CD4-positive, alpha-beta T cell treated with Interleukin-2 at 100 ng/mL for 4 hours (primary cell): ENCODE measurements around the gene MYO1E.
"Not testable (repeated sequence)": the region's sequence is repeated elsewhere in the genome, so short reads cannot be mapped to it uniquely, and the experiment has no call there.

Experiments used
- DNase-seq: peaks from one replicate; pipeline ENCODE4 v3.0.0-alpha.2; 2020; ENCODE audit warnings: low spot score

The MYO1E gene

DNA sequence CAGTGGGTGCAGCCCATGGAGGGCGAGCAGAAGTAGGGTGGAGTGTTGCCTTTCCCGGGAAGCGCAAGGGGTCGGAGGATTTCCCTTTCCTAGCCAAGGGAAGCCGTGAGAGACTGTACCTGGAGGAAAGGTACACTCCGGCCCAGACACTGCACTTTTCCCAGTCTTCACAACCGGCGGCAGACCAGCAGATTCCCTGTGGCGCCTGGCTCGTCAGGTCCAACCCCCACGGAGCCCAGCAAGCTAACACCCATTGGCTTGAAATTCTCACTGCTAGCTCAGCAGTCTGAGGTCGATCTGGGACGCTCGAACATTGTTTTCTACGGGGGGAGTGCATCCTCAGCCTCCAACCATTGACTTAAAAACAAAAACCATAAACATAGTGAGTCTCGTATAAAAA lies 241.2 kb downstream of the MYO1E start:
- DNase-seq, result no peak

GRCh38 chr15:59127255-59127654 lies 245.4 kb downstream of the MYO1E start:
- DNase-seq, result not testable (repeated sequence)

DNA sequence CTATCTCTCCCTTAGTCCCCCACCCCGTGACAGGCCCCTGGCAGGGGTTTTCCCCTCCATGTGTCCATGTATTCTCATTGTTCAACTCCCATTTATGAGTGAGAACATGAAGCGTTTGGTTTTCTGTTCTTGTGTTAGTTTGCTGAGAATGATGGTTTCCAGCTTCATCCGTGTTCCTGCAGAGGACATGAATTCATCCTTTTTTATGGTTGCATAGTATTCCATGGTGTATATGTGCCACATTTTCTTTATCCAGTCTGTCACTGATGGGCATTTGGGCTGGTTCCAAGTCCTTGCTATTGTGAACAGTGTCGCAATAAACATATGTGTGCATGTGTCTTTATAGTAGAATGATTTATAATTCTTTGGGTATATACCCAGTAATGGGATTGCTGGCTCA lies 247.0 kb downstream of the MYO1E start:
- DNase-seq, result not testable (repeated sequence)

DNA sequence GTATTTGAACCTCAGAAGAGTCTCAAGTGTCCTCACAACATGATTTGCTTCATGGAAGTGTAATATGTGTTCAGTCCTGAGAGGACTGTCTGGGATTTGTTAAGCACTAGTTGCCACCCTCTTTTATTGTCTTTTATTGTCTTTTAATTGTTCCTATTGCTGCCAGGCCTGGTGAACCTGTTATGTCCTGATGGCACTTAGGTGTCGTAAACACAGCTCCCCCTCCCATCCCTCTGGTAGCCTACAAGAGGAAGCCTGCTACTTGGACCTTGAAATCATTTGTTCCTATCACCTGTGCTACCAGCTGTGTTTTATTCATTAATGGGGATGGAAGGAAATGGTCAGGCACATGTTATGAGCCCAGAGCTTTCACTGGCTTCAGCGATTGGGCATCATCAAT lies 248.4 kb downstream of the MYO1E start:
- DNase-seq, result no peak

DNA sequence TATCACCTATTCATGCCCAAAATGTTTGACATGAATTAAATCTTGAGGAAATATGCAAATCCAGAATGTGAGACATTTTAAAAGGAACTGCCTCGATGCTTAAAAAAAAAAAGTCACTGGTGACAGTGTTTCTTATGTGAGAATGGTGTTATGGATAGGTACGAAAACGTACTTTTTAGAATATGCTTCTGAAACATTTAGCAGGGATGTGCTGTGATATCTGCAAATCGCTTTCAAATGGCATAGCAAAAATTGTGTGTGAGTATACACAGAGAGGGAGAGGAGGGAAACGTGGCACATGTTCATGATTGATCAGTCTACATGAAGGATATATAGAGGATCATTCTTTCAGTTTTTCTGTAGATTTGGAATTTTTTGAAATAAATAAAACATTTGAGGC lies 251.7 kb downstream of the MYO1E start:
- no peak for DNase-seq

DNA sequence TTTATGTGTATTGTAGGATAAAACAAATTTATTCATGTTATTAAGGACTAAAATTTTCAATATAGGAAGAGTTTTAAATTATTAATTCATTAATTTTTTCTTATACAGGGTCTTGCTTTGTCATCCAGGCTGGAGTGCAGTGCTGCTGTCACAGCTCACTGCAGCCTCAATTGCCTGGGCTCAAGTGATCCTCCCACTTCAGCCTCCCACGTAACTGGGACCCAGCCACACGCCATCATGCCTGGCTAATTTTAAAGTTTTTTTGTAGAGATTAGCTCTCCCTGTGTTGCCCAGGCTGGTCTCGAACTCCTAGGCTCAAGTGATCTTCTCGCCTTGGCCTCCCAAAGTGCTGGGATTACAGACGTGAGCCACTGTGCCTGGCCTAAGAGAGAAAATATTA lies 253.0 kb downstream of the MYO1E start:
- DNase-seq, result no peak

DNA sequence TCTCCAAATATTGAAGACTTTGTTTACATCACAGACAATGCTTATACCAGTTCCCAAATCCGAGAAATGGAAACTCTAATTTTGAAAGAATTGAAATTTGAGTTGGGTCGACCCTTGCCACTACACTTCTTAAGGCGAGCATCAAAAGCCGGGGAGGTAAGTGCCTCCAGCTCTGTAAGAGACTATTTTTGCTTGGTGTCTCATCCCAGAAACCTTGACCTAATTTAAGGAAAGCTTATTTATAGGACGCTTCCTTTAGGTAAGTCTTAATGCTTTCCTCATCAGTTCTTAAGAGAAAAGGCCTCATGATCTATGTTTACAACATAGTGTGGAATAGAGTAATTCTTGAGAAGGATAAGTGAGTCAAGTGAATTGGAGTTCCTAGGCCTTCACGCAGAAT lies 255.9 kb downstream of the MYO1E start:
- DNase-seq, result no peak

GRCh38 chr15:59116141-59116540 lies 256.5 kb downstream of the MYO1E start:
- no peak for DNase-seq

DNA sequence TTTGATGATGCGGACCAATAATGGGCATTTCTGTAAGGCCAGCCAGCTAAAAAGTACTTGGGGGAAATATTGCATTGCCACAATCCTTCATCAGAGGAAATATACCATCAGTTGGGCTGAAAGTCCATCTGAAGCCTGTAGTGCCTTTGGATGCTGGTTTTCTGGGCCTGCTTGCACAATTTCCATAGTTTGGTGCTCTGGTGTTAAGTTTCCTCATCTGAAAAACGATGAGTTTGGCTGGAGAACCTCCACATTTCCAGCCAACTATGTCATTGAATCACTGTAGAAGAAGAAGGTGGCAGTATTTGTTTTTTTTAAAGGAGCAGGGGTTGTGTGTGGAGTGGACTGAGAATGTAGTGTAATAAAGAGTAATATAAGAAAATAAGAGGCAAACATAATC lies 257.6 kb downstream of the MYO1E start:
- DNase-seq, result no peak

GRCh38 chr15:59111251-59111650 lies 261.4 kb downstream of the MYO1E start:
- no peak for DNase-seq

- DNase-seq, result no peak
These were observed 266.8 kb downstream of the MYO1E start for GRCh38 chr15:59105854-59106253.

- DNase-seq, result peak; percentile 92
These were observed 267.5 kb downstream of the MYO1E start, which contains the start of gene CCNB2 for GRCh38 chr15:59104912-59105732. Gene CCNB2, plus strand, starts transcription at chr15:59105146. Its CDS starts 123 bp downstream, at chr15:59105269.

- DNase-seq, result no peak
These were observed 268.1 kb downstream of the MYO1E start for GRCh38 chr15:59104602-59104911.

- no peak for DNase-seq
These were observed 273.4 kb downstream of the MYO1E start for GRCh38 chr15:59099162-59099685.

DNA sequence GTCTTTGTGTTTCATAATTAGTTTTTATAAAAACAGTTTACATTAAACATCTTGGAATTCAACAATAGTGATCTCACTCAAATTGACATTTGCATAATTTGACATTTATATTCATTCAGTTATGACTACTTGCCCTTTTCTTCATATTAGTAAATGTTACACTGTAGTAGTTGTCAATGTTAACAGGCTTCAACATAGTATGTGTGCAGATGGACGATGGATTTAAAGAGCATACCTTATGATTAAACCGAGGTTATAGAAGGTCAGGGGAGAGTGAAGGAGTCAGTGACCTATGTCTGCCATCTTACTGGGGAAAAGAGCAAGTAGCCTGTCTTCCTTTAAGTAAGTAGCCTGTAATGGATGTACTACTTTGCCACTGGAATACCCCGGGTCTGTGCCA lies 276.2 kb downstream of the MYO1E start:
- DNase-seq, result no peak

DNA sequence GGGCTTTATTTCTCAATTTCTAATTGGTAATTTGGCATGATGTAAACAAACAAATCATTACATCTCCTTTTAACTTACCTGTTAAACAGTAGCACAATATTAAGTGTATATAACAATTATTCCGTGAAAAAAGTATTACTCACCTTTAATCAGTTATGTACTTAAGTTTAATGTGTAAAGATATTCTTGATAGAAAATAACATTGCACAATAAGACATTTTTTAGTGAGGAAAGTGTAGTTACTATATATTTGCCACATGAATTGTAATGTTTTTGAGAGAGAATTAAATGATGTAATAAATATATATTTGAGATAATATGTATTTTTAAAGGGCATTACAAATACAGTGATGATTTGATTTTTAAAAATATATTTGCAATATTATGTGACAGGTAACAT lies 278.6 kb downstream of the MYO1E start:
- no peak for DNase-seq

GRCh38 chr15:59087731-59088130 lies 284.9 kb downstream of the MYO1E start:
- DNase-seq, result no peak
